Measurements from ENCODE around the gene ZMAT2. TPM values are rescaled to one million over a fixed set of nuclear protein-coding genes. Genes with fewer than 3 reads are reported as not detected.
A peak's percentile ranks its signal among the peaks of the same experiment; 100 is the strongest.

Gene ZMAT2
- total RNA-seq, 1 experiment from 2014 or later: 76.6 TPM

- no peak overlapping the region for H3K27ac Mint-ChIP-seq (ENCODE audit: unreplicated experiment)
Measured at GRCh38 chr5:140678993-140679392, 21.3 kb upstream of the ZMAT2 start.

GRCh38 chr5:140690376-140690932 lies 9.8 kb upstream of the ZMAT2 start:
- BruUV-seq (replicated peaks): TSS peak; percentile 64

More at GRCh38 chr5:140678993-140679392, 21.3 kb upstream of the ZMAT2 start:
- intact Hi-C loops (cut with micrococcal nuclease; ENCODE audit: unreplicated experiment): no loop called here
- H3K4me3 ChIP-seq (ENCODE audit: low read depth, low read length): no peak overlapping the region
- H3K27me3 ChIP-seq (replicated peaks; ENCODE audit: control insufficient read depth, insufficient read depth, low read length): no peaks in the 10 kb centered on the region
- no peak for TF ChIP-seq CTCF (IDR thresholded peaks at IDR 0.05; ENCODE audit: insufficient read depth in 1 of 2, low read depth in 1 of 2, low read length in 1 of 2, severe bottlenecking in 1 of 2, unreplicated experiment in 1 of 2)
- H3K27me3 Mint-ChIP-seq (ENCODE audit: insufficient read depth, unreplicated experiment): no peaks in the 10 kb centered on the region
- ChIA-PET POLR2A (no interaction called here), CTCF (no interaction called here)
- H3K4me3 Mint-ChIP-seq (ENCODE audit: unreplicated experiment): no peak overlapping the region
- H3K9me3 ChIP-seq: no peaks in the 10 kb centered on the region
- H3K36me3 Mint-ChIP-seq (ENCODE audit: insufficient read depth, unreplicated experiment): peaks cover 35% of the 10 kb centered on the region
- H3K9me3 Mint-ChIP-seq (ENCODE audit: unreplicated experiment): no peaks in the 10 kb centered on the region
- H3K36me3 ChIP-seq (ENCODE audit: control insufficient read depth, insufficient read depth, low read length): peaks cover 2% of the 10 kb centered on the region
- no TSS peak for BruUV-seq (replicated peaks)
- H3K4me1 ChIP-seq: no peaks in the 10 kb centered on the region
- H3K4me1 Mint-ChIP-seq (ENCODE audit: low read depth, unreplicated experiment): no peaks in the 10 kb centered on the region
- DNase-seq: no peak

More at GRCh38 chr5:140690376-140690932, 9.8 kb upstream of the ZMAT2 start:
- peaks cover 16% of the 10 kb centered on the region; the same call in 1 of the 2 replicates for H3K4me1 ChIP-seq
- H3K4me3 ChIP-seq (ENCODE audit: low read depth, low read length): peak overlapping the region; percentile 96
- TF ChIP-seq CTCF (IDR thresholded peaks at IDR 0.05; ENCODE audit: insufficient read depth in 1 of 2, low read depth in 1 of 2, low read length in 1 of 2, severe bottlenecking in 1 of 2, unreplicated experiment in 1 of 2): no peak
- H3K36me3 ChIP-seq (ENCODE audit: control insufficient read depth, insufficient read depth, low read length): peaks cover 6% of the 10 kb centered on the region
- H3K4me1 Mint-ChIP-seq (ENCODE audit: low read depth, unreplicated experiment): no peaks in the 10 kb centered on the region
- H3K9me3 Mint-ChIP-seq (ENCODE audit: unreplicated experiment): no peaks in the 10 kb centered on the region
- no peaks in the 10 kb centered on the region for H3K27me3 ChIP-seq (replicated peaks; ENCODE audit: control insufficient read depth, insufficient read depth, low read length)
- H3K9me3 ChIP-seq: no peaks in the 10 kb centered on the region
- no peak for DNase-seq
- ChIA-PET CTCF (interaction anchor here (0.8 to 1.7 kb wide), 7 partner anchors 10 to 318 kb away, joined by 3 to 7 read pairs (median 4); partner anchors contain the start of gene ZMAT2), POLR2A (interaction anchor here (0.6 to 2.0 kb wide), 15 partner anchors 9 to 344 kb away, joined by 3 to 23 read pairs (median 5); partner anchors contain the start of genes EIF4EBP3, IK, NDUFA2 and SRA1)
- H3K27me3 Mint-ChIP-seq (ENCODE audit: insufficient read depth, unreplicated experiment): no peaks in the 10 kb centered on the region
- H3K4me3 Mint-ChIP-seq (ENCODE audit: unreplicated experiment): peak overlapping the region; percentile 94
- intact Hi-C loops (cut with micrococcal nuclease; ENCODE audit: unreplicated experiment): loop anchor here (2.0 kb wide), 2 partner anchors 28 to 44 kb away; partner anchors contain the start of genes IK and NDUFA2
- H3K36me3 Mint-ChIP-seq (ENCODE audit: insufficient read depth, unreplicated experiment): peaks cover 46% of the 10 kb centered on the region
- H3K27ac Mint-ChIP-seq (ENCODE audit: unreplicated experiment): peak overlapping the region; percentile 89

Measured in Caco-2 (cell line).